GM18861 (cell line): ENCODE data around the gene COTL1.
"Not testable (repeated sequence)": the region's sequence is repeated elsewhere in the genome, so short reads cannot be mapped to it uniquely, and the experiment has no call there.

ENCODE experiments used
- ATAC-seq: cut with Tn5 transposase; IDR thresholded peaks from one replicate; pipeline ENCODE4 v1.9.1; 2021; ENCODE audit not compliant: unreplicated experiment

COTL1 gene

GRCh38 chr16:84643674-84644073 is 25.8 kb upstream of the COTL1 start:
- ATAC-seq: no peak

- no peak for ATAC-seq
Observed at GRCh38 chr16:84643180-84643583, 25.3 kb upstream of the COTL1 start.

GRCh38 chr16:84641643-84642358 is 23.9 kb upstream of the COTL1 start:
- no peak for ATAC-seq

GRCh38 chr16:84640145-84640544 is 22.3 kb upstream of the COTL1 start:
- ATAC-seq: no peak

- no peak for ATAC-seq
Observed at GRCh38 chr16:84638231-84638806, 20.4 kb upstream of the COTL1 start.

- ATAC-seq: no peak
Observed at GRCh38 chr16:84637709-84638108, 19.8 kb upstream of the COTL1 start.

GRCh38 chr16:84635702-84636101 is 17.8 kb upstream of the COTL1 start:
- no peak for ATAC-seq

- no peak for ATAC-seq
Observed at GRCh38 chr16:84633622-84634021, 15.7 kb upstream of the COTL1 start.

- ATAC-seq: not testable (repeated sequence)
Observed at GRCh38 chr16:84632862-84633261, 15.0 kb upstream of the COTL1 start.

GRCh38 chr16:84631886-84632285 is 14.0 kb upstream of the COTL1 start:
- ATAC-seq: no peak

GRCh38 chr16:84631153-84631466 is 13.2 kb upstream of the COTL1 start:
- no peak for ATAC-seq

- ATAC-seq: no peak
Observed at GRCh38 chr16:84630446-84631152, 12.7 kb upstream of the COTL1 start.

GRCh38 chr16:84630009-84630408 is 12.1 kb upstream of the COTL1 start:
- no peak for ATAC-seq

GRCh38 chr16:84629580-84629979 is 11.7 kb upstream of the COTL1 start:
- ATAC-seq: no peak

GRCh38 chr16:84628226-84628731 is 10.4 kb upstream of the COTL1 start:
- no peak for ATAC-seq

- no peak for ATAC-seq
Observed at GRCh38 chr16:84625556-84625955, 7.7 kb upstream of the COTL1 start.

GRCh38 chr16:84620913-84621312 is 3.0 kb upstream of the COTL1 start:
- not testable (repeated sequence) for ATAC-seq

GRCh38 chr16:84618581-84619460 is 943 bp upstream of the COTL1 start:
- ATAC-seq: no peak

GRCh38 chr16:84617041-84617790 is 662 bp downstream of the COTL1 start:
- peak; percentile 23 for ATAC-seq

- no peak for ATAC-seq
Observed at GRCh38 chr16:84616515-84616914, 1.4 kb downstream of the COTL1 start.
